ENCODE data around the gene TAT.
"Not testable (repeated sequence)": the region's sequence is repeated elsewhere in the genome, so short reads cannot be mapped to it uniquely, and the experiment has no call there.

Gene TAT

DNA sequence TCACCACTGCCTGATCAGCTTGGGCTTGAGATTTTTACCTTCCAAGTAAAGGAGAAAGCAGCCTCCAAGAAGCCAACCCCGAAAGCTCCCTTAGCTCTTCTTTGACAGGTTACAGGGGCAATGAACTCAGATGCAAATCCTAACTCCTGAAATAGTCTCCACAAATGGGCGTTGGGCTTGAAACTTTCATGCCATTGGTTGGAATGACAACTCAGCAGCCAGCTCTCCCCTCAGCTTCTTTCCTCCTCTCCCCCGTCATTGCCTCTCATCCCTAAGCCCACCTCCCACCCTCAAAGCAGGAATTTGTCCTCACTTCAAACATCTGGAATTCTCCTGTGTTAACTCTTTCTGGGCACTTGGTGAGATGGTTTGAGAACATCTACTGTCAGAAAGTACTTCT, at the start of gene TAT:
Gene TAT (minus strand): TSS at position 122 of the 400 bp plus-strand sequence. CDS start 677 bp downstream, outside the sequence.
- no peak for DNase-seq

DNA sequence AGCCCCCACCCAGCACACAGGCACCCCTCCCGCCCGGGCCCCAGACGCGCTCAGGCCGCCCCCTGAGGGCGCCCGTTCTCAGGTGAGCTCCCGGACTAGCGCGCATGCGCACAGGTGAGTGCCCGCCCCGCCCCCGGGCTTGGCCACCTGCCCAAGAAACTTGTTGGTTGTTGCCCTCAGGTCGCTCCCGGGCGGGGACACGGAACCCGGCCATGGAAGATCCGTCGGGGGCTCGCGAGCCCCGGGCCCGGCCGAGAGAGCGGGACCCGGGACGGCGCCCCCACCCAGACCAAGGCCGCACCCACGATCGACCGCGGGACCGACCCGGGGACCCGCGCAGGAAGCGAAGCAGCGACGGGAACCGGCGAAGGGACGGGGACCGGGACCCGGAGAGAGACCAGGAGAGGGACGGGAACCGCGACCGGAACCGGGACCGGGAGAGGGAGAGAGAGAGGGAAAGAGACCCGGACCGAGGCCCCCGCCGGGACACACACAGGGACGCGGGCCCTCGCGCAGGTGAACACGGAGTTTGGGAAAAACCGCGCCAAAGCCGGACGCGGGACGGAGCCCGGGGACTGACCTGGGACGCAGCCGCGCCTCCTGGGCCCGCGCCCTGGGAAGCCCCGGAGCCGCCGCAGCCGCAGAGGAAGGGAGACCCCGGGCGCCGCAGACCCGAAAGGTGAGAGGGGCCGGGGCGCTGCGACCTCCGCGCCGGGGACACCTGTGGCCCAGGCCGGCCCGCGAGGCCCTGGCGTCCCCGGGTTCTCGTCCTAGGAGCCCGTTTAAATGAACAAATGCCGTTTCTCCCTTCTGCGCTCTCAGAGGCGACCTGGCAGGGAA, 49.3 kb upstream of the TAT start, which contains the start of gene MARVELD3:
Gene MARVELD3 (plus strand): TSS at position 167 of the 840 bp plus-strand sequence. CDS start 46 bp downstream, at position 213.
- peak; percentile 16 for DNase-seq

DNA sequence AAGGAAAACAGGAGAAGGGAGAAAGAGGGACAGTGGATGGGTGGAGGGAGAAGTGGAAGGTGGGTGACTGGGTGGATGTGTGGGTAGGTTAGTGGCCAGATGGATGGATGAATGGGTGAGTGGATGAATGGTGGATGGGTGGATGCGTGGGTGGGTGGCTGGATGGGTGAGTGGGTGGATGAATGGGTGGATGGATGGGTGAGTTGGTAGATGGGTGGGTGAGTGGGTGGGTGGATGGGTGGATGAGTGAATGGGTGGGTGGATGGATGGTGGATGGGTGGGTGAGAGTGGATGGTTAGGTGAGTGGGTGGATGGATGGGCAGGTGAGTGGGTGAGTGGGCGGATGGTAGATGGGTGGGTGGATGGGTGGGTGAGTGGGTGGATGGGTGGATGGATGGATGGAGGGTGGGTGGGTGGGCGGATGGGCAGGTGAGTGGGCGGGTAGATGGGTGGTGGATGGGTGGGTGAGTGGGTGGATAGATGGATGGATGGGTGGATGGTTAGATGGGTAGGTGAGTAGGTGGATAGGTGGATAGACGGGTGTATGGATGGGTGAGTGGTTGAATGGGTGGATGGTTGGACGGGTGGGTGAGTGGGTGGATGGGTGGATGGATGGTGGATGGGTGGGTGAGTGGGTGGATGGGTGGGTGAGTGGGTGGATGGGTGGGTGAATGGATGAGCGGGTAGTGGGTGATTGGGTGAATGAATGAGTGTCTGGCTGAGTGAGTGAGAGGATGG, 48.4 kb upstream of the TAT start:
- DNase-seq, result no peak

GRCh38 chr16:71623597-71623996, 46.7 kb upstream of the TAT start:
- no peak for DNase-seq

DNA sequence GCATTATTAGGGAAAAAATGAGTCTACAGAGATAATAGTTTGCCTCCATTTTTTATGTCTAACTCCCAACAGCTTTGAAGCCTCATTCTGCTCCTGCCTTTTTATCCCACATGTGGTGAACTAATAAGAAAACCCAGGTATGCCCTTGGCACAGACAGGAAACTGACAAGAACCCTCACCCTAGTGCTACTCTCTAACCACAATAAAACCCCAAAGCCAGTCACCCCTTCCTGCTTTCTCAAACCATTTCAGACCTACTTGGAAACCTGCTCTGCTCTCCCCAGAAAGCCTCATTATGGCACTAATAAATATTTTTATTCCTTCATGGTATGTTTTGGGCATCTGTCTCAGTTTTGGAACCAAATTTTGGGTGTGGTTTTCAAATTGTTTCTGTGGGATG, 45.2 kb upstream of the TAT start:
- DNase-seq, result peak; percentile 19

- DNase-seq, result no peak
Observed at GRCh38 chr16:71618429-71618828, 41.5 kb upstream of the TAT start.

- not testable (repeated sequence) for DNase-seq
Observed at GRCh38 chr16:71614956-71615355, 38.1 kb upstream of the TAT start.

- DNase-seq, result peak; percentile 74
Observed at GRCh38 chr16:71610936-71611871, 34.3 kb upstream of the TAT start.

DNA sequence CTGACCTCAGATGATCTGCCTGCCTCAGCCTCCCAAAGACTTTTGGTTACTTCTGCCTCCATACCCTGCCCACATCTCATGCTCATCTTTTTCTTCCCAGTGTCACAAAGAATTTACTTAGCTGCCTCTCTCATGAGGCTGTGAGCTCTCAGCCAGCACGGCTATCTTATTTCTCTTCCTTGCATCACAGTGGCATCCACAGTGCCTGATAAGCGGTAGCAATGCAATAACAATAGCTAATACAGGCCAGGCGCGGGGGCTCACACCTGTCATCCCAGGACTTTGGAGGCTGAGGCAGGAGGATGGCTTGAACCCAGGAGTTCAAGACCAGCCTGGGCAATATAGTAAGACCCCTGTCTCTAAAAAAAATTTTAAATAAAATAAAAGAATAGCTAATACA, 33.6 kb upstream of the TAT start:
- DNase-seq, result no peak

DNA sequence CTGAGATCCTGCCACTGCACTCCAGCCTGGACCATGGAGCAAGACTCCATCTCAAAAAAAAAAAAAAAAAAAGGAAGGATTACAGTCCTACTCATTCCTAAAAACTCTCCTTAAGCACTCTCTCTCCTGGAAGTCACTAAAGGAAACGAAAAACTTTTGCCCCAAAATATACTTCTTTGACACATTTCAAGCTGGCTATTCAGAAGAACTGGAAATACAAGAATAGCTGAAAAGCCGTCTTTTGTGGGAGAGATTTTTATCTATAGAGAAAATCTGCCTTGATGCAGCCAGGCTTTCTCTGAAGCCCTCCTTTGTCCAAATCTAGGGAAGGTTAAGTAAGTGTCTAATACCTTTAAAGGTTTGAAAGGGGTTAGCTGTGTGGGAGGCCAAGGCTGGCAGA, 32.2 kb upstream of the TAT start:
- DNase-seq, result no peak

DNA sequence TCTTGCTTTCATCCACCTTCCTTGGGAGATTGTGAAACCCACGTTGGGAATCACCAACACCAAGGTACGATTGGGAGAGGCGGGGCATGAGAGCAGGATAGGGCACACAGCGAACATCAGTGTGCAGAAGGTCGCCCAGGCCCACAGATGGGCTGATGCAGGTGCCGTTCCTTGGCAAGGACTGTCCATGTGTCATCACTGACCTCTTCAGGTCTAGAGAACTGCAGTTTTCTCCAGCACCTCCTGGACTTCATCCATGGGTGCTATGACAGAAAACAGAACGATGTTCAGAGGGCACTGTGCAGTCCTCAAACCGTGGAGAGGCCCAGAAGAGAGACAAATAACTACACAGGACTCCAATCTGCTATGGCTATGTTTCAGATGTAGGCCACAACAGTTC, 23.9 kb upstream of the TAT start:
- DNase-seq, result no peak

- DNase-seq, result not testable (repeated sequence)
Observed at GRCh38 chr16:71598426-71598825, 21.5 kb upstream of the TAT start.

- DNase-seq, result not testable (repeated sequence)
Observed at GRCh38 chr16:71595340-71595826, 18.5 kb upstream of the TAT start.

GRCh38 chr16:71594000-71594646, 17.2 kb upstream of the TAT start:
- DNase-seq, result no peak

DNA sequence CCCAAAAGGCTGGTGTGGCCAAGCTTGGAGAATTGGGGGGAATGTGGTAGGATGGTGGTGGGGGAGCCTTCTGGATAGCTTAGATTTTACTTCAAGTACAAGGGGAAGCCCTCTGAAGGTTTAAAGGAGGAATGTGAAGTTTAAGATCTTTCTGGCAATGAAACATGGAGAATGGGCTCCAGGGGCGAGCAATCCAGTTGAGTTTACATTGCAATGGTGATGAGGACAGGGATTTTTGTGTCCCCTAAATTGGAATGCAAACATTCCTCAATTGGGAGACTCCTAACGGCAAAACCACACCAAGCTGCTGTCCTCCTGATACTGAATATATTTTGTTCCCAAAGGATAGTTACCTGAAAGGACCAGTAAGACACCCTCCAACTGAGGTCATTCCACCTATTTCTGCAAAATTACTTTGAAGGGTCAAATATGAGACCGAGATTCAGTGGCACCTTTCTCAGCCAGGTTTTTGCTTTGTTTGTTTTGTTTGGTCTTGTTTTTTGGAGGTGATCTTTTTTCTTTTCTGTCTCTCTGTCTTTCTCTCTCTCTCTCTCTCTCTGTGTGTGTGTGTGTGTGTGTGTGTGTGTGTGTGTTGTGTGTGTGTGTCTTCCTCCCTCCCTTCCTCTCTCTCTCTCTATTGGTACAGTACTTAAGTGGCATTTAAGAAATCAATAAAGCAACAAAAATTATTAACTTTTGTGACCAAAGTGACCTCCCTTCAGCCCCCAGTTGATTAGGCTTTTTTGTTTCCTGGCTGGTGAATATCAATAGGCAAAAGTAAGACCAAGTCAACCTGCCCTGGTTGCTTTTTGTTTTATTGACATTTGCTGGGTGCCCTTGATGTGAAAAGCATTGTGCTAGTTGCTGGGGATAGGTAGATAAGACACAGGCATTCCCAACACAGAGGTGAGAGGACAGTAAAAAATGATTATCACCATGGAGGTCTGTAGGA, 16.4 kb upstream of the TAT start:
- no peak for DNase-seq

- DNase-seq, result no peak
Observed at GRCh38 chr16:71591917-71592316, 15.0 kb upstream of the TAT start.

GRCh38 chr16:71590584-71590983, 13.7 kb upstream of the TAT start:
- no peak for DNase-seq

- not testable (repeated sequence) for DNase-seq
Observed at GRCh38 chr16:71590071-71590470, 13.2 kb upstream of the TAT start.

GRCh38 chr16:71589334-71589733, 12.4 kb upstream of the TAT start:
- not testable (repeated sequence) for DNase-seq

GRCh38 chr16:71585318-71585703, 8.4 kb upstream of the TAT start:
- DNase-seq, result no peak

All from CD4-positive, alpha-beta T cell treated with Interleukin-12 subunit alpha and Interleukin-12 subunit beta, for 1 hour (primary cell).